ENCODE data around the gene POLE3. TPM values are rescaled to one million over a fixed set of nuclear protein-coding genes. Genes with fewer than 3 reads are reported as not detected.
"Not testable (repeated sequence)": the region's sequence is repeated elsewhere in the genome, so short reads cannot be mapped to it uniquely, and the experiment has no call there.

POLE3 gene
- total RNA-seq, 4 donors from 2014 or later: 29.1 to 59.4 (median 32.2) TPM

DNA sequence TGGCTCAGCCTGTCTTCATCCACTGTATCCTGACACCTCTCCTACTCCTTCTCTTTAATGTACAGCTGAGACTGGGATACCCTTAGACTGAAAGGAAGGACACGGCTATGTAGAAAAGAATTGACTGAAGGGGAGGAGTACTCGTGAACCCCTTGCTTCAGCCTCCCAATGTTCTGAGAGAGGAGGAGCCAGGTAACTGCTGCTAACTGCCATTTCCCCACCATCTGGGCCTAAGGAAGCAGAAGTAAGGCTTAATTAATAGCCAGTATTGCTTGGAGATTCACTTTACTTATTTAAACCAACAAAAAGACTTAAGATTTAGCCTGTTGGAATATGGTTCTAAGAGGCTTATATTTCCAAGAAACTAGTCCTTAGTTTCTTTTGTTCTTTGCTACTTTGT lies 34.3 kb upstream of the POLE3 start:
- TF ChIP-seq, protein P1, sequence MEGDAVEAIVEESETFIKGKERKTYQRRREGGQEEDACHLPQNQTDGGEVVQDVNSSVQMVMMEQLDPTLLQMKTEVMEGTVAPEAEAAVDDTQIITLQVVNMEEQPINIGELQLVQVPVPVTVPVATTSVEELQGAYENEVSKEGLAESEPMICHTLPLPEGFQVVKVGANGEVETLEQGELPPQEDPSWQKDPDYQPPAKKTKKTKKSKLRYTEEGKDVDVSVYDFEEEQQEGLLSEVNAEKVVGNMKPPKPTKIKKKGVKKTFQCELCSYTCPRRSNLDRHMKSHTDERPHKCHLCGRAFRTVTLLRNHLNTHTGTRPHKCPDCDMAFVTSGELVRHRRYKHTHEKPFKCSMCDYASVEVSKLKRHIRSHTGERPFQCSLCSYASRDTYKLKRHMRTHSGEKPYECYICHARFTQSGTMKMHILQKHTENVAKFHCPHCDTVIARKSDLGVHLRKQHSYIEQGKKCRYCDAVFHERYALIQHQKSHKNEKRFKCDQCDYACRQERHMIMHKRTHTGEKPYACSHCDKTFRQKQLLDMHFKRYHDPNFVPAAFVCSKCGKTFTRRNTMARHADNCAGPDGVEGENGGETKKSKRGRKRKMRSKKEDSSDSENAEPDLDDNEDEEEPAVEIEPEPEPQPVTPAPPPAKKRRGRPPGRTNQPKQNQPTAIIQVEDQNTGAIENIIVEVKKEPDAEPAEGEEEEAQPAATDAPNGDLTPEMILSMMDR (IDR thresholded peaks at IDR 0.05): no peak
- ATAC-seq (ENCODE audit: low FRiP score) (no peak), DNase-seq (ENCODE audit: low spot score) (no peak)

- not testable (repeated sequence) for ATAC-seq (ENCODE audit: low FRiP score)
These were observed 27.2 kb upstream of the POLE3 start for GRCh38 chr9:113437716-113438115.

GRCh38 chr9:113436728-113437515 lies 26.4 kb upstream of the POLE3 start:
- TF ChIP-seq, protein P1 (IDR thresholded peaks at IDR 0.05): no peak
- no peak for ATAC-seq (ENCODE audit: low FRiP score)
- no peak for DNase-seq (ENCODE audit: low spot score)

More at GRCh38 chr9:113437716-113438115, 27.2 kb upstream of the POLE3 start:
- not testable (repeated sequence) for DNase-seq (ENCODE audit: low spot score)

DNA sequence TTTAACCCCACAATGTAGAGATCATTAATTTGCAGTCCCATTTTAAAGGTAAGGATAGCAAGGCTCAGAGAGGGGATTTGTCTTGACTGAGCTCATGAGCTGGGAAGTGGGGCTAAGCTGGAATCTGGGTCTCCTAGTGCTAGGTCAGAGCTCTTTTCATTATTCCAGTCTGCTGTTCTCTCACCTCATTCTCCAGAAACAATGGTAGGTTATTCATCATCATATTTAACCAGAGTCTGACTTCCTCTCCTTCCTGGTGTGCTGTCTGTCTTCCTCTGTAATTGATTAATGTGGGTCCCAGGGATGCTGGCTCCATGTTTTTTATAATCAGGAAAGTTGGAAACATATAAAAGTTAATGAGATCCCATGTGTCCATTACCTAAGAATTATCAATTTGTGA lies 20.7 kb upstream of the POLE3 start:
- TF ChIP-seq, protein P1 (IDR thresholded peaks at IDR 0.05): no peak
- no peak for ATAC-seq (ENCODE audit: low FRiP score)
- DNase-seq (ENCODE audit: low spot score): no peak

GRCh38 chr9:113428062-113428615 lies 17.7 kb upstream of the POLE3 start:
- TF ChIP-seq, protein P1 (IDR thresholded peaks at IDR 0.05): no peak

DNA sequence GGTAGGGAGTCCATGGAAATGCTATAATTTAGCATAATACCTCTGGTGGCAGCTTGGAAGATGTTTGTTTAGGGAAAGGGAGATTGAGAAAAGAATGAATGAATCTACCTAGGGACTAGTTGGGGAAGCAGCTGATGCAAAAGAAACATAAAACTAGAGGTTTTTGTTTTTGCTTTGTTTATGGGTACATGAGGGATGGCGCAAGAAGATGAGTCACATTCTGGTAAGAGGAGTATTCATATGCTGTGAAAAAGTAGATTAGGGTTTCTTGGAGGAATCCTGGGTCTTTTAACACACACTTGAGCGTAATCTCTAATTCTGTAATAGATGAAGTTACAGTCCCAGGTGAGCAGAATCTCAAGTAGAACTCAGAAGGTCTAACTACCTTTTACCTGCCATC lies 17.2 kb upstream of the POLE3 start:
- DNase-seq (ENCODE audit: low spot score): no peak
- no peak for ATAC-seq (ENCODE audit: low FRiP score)
- TF ChIP-seq, protein P1 (IDR thresholded peaks at IDR 0.05): no peak

More at GRCh38 chr9:113428062-113428615, 17.7 kb upstream of the POLE3 start:
- no peak for DNase-seq (ENCODE audit: low spot score)
- no peak for ATAC-seq (ENCODE audit: low FRiP score)

DNA sequence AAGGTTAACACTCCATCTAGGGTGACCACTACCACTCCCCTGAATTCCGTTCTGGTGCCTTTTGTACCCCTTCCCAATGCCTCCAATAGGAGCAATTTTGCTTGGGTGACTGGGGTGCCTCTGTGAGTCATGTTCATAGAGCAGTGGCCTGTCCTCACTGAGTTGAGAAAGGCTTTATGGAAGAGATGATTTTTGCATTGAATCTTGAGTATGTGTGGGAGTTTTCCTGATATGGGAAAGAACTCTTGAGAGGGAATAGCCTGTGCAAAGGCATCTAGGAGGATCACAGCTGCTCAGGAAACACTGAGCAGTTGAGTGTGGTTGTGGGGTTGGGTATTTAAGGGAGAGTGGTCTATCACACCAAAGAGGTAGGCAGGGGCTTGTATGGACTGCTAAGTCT lies 16.2 kb upstream of the POLE3 start:
- ATAC-seq (ENCODE audit: low FRiP score) (no peak), DNase-seq (ENCODE audit: low spot score) (no peak)
- TF ChIP-seq, protein P1 (IDR thresholded peaks at IDR 0.05): no peak
